ENCODE measurements around the gene ART1. TPM values are rescaled to one million over a fixed set of nuclear protein-coding genes. Genes with fewer than 3 reads are reported as not detected.

The ART1 gene
- total RNA-seq, 1 donor from 2014 or later = not detected

DNA sequence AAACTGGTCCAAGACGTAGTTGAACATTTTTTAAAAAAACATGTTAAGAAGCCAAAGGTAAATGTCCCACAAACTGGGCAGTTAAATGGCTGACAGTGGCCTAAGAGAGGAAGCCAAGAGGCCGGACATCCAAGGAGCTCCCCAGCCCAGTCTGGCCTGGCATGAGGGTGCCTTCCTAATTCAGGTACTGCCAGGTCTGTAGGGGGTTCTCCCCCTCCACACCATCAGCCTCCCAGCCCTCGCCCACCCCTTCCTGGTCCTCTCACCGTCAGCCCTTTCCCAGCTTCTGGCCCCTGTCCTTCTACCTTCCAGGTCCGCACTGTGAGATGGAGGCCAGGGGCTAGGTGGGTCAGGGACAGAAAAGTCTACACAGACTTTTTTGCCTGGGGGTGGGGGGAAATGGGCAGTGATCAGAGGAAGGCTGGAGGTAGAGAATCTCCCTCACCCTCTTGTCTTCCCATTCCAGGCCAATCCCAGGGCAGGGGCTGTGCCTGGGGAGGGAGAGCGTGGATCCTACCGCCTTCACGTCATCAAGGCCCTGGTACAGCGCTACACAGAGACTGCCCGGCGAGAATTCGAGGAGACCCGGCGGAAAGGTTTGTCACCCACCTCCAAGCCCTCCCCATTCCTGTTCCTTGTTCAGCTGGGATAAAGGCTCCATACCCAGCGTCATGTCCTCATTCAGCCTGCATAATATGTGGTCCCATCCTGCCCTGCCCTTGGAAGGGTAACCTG lies 9.1 kb upstream of the ART1 start:
- Mint-ChIP-seq H3K27ac (ENCODE audit: unreplicated experiment) (peak overlapping the region; percentile 29), H3K27me3 (ENCODE audit: low read depth) (peaks cover 3% of the 10 kb centered on the region), H3K9me3 (no peaks in the 10 kb centered on the region), H3K36me3 (ENCODE audit: low read depth) (no peaks in the 10 kb centered on the region), H3K4me3 (no peak overlapping the region), H3K4me1 (no peaks in the 10 kb centered on the region)
- no peak for TF ChIP-seq CTCF (conservative IDR thresholded peaks at IDR 0.05)
- DNase-seq (ENCODE audit: low read depth, low spot score) = no peak

GRCh38 chr11:3637201-3637600 lies 7.7 kb upstream of the ART1 start:
- H3K9me3 Mint-ChIP-seq = no peaks in the 10 kb centered on the region
- no peak for TF ChIP-seq CTCF (conservative IDR thresholded peaks at IDR 0.05)
- H3K4me1 Mint-ChIP-seq = no peaks in the 10 kb centered on the region
- DNase-seq (ENCODE audit: low read depth, low spot score) = no peak
- H3K36me3 Mint-ChIP-seq (ENCODE audit: low read depth) = no peaks in the 10 kb centered on the region
- H3K27ac Mint-ChIP-seq (ENCODE audit: unreplicated experiment) = no peak overlapping the region
- no peak overlapping the region for H3K4me3 Mint-ChIP-seq
- H3K27me3 Mint-ChIP-seq (ENCODE audit: low read depth) = peaks cover 3% of the 10 kb centered on the region

DNA sequence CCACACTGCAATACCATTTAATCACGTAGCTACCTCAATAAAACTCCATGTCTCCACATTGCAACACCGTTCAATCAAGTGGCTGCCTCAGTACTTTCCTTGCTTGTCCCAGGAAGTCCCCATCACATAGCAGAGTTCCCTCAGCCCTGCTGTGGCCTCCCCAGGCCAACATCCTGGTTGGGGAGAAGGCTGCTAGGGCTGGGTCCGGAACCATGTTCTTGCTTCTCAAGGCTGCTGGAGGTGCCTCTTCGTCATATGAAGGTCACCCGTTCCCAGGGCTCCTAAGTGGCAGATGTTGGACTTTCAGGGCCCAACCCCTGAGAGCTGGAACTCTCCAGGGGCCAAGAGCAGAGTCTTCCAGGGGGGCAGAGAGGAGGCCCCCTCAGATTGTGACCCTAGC lies 6.4 kb upstream of the ART1 start:
- Mint-ChIP-seq H3K4me1 (peaks cover 5% of the 10 kb centered on the region), H3K9me3 (no peaks in the 10 kb centered on the region), H3K36me3 (ENCODE audit: low read depth) (no peaks in the 10 kb centered on the region), H3K27me3 (ENCODE audit: low read depth) (peaks cover 3% of the 10 kb centered on the region), H3K4me3 (no peak overlapping the region), H3K27ac (ENCODE audit: unreplicated experiment) (no peak overlapping the region)
- no peak for DNase-seq (ENCODE audit: low read depth, low spot score)
- no peak for TF ChIP-seq CTCF (conservative IDR thresholded peaks at IDR 0.05)

GRCh38 chr11:3639841-3640240 lies 5.1 kb upstream of the ART1 start:
- peaks cover 9% of the 10 kb centered on the region for H3K27me3 Mint-ChIP-seq (ENCODE audit: low read depth)
- no peak overlapping the region for H3K4me3 Mint-ChIP-seq
- no peaks in the 10 kb centered on the region for H3K9me3 Mint-ChIP-seq
- TF ChIP-seq CTCF (conservative IDR thresholded peaks at IDR 0.05) = no peak
- no peak for DNase-seq (ENCODE audit: low read depth, low spot score)
- H3K4me1 Mint-ChIP-seq = peaks cover 5% of the 10 kb centered on the region
- H3K27ac Mint-ChIP-seq (ENCODE audit: unreplicated experiment) = no peak overlapping the region
- no peaks in the 10 kb centered on the region for H3K36me3 Mint-ChIP-seq (ENCODE audit: low read depth)

DNA sequence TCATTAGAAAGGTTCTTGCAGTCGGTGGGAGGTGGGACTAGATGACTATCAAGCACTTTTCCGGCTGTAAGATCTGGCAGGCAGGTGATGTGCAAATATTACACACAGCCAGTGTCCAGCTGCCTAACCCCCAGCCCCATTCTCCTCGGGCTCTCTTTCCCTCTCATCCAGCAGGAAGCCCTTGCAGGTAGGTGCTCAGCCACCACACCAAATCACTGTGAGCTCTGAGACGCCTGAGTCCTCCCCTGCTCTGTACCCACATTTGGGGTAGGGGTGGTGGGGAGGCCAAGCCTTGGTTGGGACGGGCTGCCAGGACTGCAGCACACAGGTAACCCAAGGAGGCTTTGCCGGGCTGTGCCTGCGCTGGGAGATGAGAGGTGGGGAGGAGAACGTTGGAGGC lies 3.7 kb upstream of the ART1 start:
- Mint-ChIP-seq H3K4me3 (peak overlapping the region; percentile 73), H3K36me3 (ENCODE audit: low read depth) (no peaks in the 10 kb centered on the region), H3K9me3 (no peaks in the 10 kb centered on the region), H3K27ac (ENCODE audit: unreplicated experiment) (no peak overlapping the region), H3K27me3 (ENCODE audit: low read depth) (peaks cover 11% of the 10 kb centered on the region), H3K4me1 (peaks cover 5% of the 10 kb centered on the region)
- no peak for DNase-seq (ENCODE audit: low read depth, low spot score)
- no peak for TF ChIP-seq CTCF (conservative IDR thresholded peaks at IDR 0.05)
